ENCODE data around the gene PHOX2B.
"Not testable (repeated sequence)": the region's sequence is repeated elsewhere in the genome, so short reads cannot be mapped to it uniquely, and the experiment has no call there.

Gene PHOX2B

GRCh38 chr4:41747230-41748055 is 1.1 kb downstream of the PHOX2B start:
- no peak for DNase-seq

GRCh38 chr4:41746440-41747229 is 1.9 kb downstream of the PHOX2B start:
- no peak for DNase-seq

- no peak for DNase-seq
Observed at GRCh38 chr4:41746025-41746439, 2.5 kb downstream of the PHOX2B start.

GRCh38 chr4:41745292-41746024 is 3.1 kb downstream of the PHOX2B start:
- no peak for DNase-seq

- no peak for DNase-seq
Observed at GRCh38 chr4:41744572-41745291, 3.8 kb downstream of the PHOX2B start.

- DNase-seq, result no peak
Observed at GRCh38 chr4:41741354-41741753, 7.2 kb downstream of the PHOX2B start.

GRCh38 chr4:41737491-41737890 is 11.0 kb downstream of the PHOX2B start:
- not testable (repeated sequence) for DNase-seq

GRCh38 chr4:41734371-41734770 is 14.2 kb downstream of the PHOX2B start:
- no peak for DNase-seq

GRCh38 chr4:41731569-41732126 is 16.9 kb downstream of the PHOX2B start:
- no peak for DNase-seq

- no peak for DNase-seq
Observed at GRCh38 chr4:41728573-41728913, 20.0 kb downstream of the PHOX2B start.

GRCh38 chr4:41727861-41728572 is 20.5 kb downstream of the PHOX2B start:
- DNase-seq, result no peak

GRCh38 chr4:41725254-41725653 is 23.3 kb downstream of the PHOX2B start:
- no peak for DNase-seq

GRCh38 chr4:41723286-41723685 is 25.2 kb downstream of the PHOX2B start:
- no peak for DNase-seq

GRCh38 chr4:41722181-41722580 is 26.3 kb downstream of the PHOX2B start:
- no peak for DNase-seq

- DNase-seq, result no peak
Observed at GRCh38 chr4:41719417-41719816, 29.1 kb downstream of the PHOX2B start.

GRCh38 chr4:41718907-41719306 is 29.6 kb downstream of the PHOX2B start:
- no peak for DNase-seq

GRCh38 chr4:41715155-41715554 is 33.4 kb downstream of the PHOX2B start:
- DNase-seq, result no peak

GRCh38 chr4:41714364-41715000 is 34.0 kb downstream of the PHOX2B start:
- no peak for DNase-seq

GRCh38 chr4:41713768-41714167 is 34.8 kb downstream of the PHOX2B start:
- DNase-seq, result no peak

GRCh38 chr4:41712425-41712824 is 36.1 kb downstream of the PHOX2B start:
- no peak for DNase-seq

- not testable (repeated sequence) for DNase-seq
Observed at GRCh38 chr4:41711654-41712053, 36.9 kb downstream of the PHOX2B start.

All from DMS 273 treated with DMSO at 0.1 percent for 48 hours (cell line).